Measurements from ENCODE around the gene ZDHHC8.

The ZDHHC8 gene, protein sequence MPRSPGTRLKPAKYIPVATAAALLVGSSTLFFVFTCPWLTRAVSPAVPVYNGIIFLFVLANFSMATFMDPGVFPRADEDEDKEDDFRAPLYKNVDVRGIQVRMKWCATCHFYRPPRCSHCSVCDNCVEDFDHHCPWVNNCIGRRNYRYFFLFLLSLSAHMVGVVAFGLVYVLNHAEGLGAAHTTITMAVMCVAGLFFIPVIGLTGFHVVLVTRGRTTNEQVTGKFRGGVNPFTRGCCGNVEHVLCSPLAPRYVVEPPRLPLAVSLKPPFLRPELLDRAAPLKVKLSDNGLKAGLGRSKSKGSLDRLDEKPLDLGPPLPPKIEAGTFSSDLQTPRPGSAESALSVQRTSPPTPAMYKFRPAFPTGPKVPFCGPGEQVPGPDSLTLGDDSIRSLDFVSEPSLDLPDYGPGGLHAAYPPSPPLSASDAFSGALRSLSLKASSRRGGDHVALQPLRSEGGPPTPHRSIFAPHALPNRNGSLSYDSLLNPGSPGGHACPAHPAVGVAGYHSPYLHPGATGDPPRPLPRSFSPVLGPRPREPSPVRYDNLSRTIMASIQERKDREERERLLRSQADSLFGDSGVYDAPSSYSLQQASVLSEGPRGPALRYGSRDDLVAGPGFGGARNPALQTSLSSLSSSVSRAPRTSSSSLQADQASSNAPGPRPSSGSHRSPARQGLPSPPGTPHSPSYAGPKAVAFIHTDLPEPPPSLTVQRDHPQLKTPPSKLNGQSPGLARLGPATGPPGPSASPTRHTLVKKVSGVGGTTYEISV

DNA sequence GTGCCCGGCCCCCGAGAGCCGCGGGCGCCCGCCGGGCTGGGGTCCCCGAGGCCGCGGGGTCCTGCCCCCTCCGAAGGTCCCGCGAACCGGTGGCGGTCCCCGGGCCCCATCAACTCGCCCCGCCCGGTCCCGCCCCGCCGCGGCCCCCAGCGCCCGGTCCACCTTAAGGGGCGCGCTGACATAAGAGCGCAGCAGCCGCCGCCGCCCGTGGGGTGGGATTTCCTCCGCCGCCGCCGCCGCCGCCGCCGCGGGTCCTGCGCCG lies at the start of gene ZDHHC8:
Gene ZDHHC8 (plus strand): TSS at position 208 of the 262 bp plus-strand sequence. CDS start 144 bp downstream, outside the sequence.
- peak; percentile 78 for DNase-seq (ENCODE audit: low spot score)

DNA sequence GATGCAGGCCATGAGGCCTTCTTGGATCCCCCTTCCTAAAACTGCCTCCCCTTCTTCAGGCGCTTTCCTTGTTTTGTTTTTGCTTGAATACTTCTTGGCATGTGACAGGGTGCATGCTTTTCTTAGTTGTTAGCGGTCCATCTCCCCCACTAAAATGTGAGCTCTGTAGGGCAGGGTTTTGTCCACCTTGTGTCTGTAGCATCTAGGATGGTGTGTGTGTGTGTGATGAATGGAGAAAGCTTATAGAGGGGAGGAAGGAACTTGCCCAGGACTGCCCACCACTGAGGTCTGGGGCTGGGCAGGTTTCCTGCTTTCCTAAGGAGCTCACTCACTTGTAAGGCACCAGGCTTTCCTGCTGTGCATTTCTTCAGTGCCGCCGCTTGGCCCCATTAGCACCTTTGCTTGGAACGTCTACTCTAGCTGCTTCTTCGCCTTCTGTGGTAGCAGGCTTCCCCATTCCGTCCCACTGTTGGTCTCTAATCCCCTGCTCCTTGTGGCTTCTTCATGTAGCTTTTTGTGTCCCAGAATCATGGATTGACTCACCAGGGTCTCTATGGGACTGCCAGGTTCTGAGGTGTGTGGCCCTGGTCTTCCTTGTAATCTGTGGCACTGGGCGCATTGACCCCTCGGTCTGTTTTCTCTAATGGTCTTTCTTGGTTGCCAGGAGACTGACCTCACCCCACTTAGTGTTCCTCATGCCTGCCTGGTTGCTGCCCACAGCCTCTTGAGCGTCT lies 48.3 kb upstream of the ZDHHC8 start:
- no peak for DNase-seq (ENCODE audit: low spot score)

DNA sequence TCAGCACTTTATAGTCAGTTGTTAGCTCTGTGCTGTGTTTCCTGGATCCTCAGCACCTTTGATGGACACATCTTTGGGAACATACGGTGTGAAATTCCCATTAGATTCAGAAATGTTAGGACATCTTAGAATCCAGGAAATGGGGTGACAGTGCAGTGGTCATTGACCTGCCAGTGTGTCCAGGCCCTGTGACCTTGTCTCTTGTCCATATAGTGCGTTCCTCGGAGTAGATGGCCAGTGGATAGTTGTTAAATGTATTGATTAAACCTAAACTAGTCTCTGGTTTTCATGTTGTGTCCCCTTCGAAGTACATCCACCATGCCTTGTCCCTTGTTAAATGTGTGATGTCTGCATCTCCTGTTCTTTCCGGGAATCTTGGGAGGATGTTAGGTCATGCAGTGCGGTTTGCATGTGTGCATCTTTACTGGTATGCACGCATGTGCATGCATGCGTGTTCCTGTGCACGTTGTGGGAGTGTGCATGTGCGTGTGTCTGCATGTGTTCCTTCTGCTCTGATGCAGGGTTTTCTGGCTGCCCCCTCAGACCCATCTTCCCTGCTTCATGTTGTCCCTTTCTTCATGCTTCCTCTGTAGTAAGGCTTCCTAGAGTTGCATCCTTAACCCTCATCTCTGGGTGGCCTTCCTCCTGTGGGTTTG lies 47.6 kb upstream of the ZDHHC8 start:
- DNase-seq (ENCODE audit: low spot score) = no peak

DNA sequence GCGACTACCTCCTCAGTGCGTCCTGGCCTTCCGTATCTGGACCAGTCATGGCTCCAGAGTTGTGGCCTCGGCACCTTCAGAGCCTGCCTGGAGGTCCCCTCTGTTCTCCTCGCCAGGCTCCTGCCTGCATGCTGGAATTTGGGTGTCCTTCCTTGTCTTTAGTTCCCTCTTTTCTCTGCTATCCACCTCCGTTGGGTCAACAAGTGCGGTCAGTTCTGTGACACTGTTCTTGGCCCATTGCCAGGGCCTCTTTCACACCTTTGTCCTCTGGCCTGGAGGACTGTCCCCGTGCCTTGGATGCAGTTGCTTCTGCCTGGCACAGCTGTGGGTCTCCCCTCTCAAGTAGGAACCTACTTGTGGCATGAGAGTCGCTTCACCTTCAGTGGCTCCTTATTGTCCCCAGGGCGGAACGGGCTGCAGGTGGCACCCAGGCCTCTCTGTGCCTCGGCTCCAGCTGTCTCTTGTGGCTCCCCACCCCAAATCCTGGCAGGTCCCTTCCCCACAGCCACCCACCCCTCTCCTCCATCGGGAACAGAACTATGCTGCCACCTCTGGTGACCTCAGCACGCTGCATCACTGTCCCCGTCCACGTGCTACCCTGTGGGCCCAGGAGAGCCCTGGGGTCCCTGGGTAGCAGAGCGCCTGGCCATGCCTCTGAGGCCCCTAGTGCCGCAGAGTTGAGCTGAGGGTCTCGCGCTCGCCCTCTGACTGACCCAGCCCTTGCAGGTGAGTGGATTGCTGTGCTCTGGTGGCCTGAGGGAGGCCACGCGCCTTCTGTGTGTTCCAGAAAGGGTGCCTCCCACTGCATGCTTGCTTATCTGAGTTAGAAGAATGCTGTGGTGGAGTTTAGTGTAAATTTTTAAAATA lies 46.8 kb upstream of the ZDHHC8 start:
- no peak for DNase-seq (ENCODE audit: low spot score)

DNA sequence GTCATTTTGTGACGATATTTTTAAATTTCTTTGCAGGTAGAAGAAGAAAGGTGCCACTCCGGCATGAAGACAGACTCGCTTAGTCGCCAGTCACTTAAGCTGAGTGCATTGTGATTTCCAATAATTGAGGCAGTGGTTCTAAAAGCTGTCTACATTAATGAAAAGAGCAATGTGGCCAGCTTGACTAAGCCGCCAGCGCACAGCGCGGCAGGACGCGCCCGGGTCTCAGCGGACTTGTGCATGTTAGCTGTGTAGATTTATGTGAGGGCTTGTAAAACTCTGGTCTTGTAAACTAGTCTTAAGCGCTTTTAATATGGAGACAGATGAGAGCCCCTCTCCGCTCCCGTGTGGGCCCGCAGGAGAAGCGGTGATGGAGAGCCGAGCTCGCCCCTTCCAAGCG lies 46.0 kb upstream of the ZDHHC8 start:
- no peak for DNase-seq (ENCODE audit: low spot score)

DNA sequence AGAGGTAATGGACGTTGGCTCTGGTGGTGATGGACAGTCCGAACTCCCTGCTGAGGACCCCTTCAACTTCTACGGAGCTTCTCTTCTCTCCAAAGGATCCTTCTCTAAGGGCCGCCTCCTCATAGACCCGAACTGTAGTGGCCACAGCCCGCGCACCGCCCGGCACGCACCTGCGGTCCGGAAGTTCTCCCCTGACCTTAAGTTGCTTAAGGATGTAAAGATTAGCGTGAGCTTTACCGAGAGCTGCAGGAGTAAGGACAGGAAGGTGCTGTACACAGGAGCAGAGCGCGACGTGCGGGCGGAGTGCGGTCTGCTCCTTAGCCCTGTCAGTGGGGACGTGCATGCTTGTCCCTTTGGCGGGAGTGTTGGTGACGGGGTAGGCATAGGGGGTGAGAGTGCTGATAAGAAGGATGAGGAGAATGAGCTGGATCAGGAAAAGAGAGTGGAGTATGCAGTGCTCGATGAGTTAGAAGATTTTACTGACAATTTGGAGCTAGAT lies 45.5 kb upstream of the ZDHHC8 start:
- no peak for DNase-seq (ENCODE audit: low spot score)

DNA sequence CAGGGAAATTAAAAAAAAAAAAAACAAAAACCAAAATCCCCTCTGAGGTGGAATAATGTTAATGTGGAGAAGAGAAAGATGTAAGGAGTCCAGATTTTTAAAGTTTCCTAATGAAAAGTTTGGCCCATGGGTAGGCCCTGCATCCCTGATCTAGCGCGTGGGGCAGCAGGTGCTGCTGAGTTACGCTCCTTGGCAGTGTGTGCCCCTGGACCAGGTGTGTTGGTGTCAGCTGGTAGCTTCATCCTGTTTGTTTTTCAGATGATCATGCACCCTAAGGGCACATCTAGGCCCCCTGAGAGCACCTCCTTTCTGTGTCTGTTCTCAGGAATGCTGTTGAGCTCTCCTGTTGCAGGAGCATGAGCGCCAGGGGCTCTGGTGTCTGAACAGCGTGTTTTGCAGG lies 44.8 kb upstream of the ZDHHC8 start:
- DNase-seq (ENCODE audit: low spot score) = no peak

DNA sequence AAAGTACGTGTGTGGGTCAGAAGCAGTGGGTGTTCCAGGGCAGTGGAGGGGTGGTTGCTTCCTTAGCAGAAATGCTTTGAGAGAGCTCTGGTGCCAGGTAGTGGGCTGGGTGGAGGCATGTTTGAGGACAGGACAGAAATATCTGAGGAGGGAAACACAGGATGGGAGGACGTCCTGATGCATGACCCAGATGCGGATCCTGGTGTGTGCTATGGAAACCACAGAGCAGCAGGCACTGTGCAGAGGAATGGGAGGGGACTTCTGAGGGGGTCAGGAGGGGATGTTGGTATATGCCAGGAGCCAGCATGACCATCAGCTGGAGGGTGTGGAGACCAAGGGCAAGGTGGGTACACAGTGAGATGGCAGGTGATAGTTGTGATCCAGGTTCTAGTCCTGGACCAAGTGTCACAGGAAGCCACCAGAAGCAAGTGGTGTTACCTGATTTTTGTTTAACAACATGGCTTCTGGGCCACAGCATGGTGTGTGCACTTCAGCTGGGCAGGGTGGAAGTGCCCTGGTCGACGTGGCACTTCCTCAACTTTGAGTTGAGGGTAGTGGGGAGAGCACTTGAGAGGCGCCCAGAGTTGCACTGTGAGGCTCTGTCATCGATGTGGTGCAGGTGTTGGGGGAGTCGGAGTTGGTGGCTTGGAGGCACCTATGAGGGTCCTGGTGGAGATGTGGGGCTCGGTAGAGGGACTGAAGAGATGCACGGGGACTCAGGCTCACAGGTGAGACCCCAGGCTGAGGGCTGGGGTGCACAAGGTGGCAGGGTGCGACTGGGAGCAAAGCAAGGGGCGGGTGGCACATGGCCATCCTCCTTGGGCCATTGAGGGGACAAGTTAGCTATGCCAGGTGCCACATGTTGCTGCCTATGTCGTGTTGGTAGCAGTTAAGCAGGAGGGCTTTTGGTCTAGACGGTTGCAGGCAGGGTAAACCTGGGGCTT lies 44.0 kb upstream of the ZDHHC8 start:
- DNase-seq (ENCODE audit: low spot score) = no peak

DNA sequence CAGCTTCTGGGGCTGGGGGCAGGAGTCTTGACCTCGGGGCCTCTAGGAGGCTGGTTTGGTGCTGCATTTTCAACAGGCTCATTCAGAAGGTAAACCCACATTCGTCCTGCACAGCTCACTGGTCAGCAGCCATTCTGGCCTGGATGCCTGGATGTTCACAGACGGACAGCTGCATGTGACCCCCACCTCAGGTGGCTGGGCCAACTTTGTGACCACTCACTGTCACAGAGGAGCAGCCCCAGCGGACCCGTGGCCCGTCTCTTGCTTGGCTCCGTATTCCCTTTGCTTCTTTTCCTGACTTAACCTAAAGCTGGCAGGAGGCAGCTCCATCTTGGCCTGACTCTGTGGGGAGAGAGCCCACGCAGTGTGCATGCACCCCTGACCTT lies 43.3 kb upstream of the ZDHHC8 start:
- no peak for DNase-seq (ENCODE audit: low spot score)

DNA sequence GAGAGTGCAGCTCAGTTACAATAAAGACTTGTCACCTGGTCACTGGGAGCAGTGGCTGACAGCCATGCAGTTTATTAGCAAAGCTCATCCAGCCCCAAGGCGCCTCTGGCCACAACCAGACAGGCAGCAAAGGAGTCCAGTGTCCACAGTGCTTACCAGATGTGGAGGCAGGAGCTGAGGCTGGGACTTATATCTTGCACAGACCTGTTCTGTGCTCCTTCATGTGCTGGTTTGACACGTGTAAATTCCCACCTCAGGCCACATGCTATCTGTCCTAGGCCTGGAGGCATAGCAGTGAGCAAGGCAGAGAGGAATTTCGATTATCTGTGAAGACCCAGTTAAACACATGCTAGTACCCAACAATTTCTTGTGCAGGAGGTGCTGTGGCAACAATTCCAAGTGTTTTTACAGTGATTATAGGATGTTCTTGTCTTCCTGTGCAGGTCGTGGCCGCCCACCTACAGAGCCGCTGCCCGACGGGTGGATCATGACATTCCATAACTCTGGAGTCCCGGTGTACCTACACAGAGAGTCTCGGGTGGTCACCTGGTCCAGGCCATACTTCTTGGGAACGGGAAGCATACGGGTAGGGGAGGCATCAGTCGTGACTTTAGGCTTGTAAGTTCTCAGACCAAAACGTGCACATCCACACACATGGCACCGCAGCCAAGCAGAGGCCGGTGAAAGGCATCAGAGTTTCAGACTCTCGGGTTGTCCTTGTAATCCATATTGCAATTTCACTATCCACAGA lies 42.2 kb upstream of the ZDHHC8 start:
- DNase-seq (ENCODE audit: low spot score) = no peak

DNA sequence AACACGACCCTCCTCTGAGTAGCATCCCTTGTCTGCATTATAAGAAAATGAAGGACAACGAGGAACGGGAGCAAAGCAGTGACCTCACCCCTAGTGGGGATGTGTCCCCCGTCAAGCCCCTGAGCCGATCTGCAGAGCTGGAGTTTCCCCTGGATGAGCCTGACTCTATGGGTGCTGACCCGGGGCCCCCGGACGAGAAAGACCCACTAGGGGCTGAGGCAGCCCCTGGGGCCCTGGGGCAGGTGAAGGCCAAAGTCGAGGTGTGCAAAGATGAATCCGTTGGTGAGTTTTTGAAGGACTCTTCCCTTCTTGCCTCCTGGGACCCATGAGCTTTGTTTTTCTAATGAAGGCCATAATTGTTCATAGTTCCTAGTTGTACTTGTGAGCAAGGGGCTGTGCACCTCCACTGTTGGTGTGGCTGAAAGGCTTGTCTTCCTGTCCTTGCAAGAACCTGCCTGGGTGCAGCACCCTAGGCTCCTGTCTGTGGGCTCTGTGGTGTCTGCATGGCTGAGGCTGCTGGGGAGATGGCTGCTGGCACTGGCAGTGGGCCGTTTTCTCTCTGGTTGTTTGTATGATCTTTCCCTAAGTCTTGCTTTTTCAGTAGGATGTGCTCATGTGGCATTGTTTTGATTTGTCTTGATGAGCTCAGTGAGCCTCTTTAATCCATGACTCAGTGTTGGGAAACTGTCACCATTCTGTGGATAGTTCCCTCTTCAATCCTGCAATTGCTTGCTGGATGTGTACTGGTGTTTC lies 41.5 kb upstream of the ZDHHC8 start:
- peak; percentile 77 for DNase-seq (ENCODE audit: low spot score)

DNA sequence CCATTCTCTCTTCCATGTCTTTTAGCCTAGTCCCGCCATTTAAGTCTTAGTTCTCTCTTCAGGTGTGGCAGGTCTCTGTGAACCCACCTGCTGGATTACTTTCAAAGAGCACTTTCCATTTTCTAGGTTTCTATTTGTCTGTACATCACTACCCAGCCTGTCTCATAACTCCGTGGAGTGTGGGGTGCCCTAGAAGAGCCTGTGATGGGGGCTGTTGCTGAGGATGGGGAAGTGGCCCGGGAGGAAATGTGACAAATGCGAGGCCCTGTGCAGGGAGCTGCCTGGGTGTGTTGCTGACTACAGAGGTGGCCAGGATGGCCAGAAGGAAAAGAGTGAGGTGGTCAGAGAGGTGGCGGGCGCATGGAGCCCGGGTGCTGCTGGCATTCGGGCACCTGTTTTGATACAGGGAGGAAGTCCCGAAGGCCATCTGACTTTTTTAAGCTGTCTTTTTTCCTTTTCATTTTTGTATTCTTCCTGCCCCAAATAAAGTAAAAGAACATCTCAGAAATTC lies 40.8 kb upstream of the ZDHHC8 start:
- DNase-seq (ENCODE audit: low spot score) = no peak

DNA sequence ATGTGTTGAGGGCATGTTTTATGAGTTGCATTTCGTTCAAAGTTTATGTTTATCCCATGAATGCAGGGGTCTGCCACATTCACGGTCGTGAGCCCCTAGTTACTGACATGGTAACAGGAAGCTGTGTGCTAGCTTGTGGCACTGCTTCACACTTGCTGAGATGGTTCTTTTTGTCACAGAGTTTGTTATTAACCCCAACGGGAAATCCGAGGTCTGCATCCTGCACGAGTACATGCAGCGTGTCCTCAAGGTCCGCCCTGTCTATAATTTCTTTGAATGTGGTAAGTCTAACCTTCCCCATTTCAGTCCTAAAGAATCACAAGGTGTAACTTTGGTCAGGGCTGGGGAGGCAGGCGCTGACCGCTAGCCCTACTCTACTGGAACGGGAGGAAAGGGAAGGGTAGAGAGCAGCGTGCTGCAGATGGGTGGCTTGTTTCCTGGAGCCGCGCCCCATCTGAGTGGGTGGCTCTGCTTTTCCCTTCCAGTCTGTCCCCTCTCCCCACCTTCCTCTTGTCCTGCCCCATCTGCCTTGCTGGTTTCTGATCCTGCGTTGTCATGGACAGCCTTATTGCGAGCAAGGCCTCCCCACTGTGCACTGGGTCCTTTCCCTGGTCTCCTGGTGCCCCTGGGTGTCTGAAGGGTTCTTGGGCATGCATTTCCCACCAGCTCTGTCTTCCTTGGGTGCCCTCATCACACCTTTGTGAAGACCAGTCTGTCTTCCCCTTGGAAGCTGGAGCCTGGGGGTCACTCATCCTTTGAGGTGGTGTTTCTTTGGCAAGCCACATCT lies 39.7 kb upstream of the ZDHHC8 start:
- no peak for DNase-seq (ENCODE audit: low spot score)

DNA sequence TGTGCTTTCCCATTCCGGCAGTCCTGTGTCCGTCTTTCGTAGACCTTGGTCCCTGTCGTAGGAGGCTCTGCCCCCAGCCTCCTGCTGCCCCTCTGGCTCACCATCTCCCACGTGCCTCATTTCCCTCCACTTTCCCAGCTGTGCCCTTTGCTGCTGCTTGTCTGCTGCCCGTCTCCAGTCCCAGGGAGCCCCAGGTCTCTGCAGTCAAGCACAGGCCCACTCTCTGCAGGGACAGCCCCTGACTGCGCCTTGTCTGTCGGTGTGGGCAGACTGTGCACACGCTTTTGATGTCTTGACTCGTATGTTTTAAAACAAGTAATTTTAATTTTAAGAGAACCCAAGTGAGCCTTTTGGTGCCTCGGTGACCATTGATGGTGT lies 39.1 kb upstream of the ZDHHC8 start:
- DNase-seq (ENCODE audit: low spot score) = no peak

DNA sequence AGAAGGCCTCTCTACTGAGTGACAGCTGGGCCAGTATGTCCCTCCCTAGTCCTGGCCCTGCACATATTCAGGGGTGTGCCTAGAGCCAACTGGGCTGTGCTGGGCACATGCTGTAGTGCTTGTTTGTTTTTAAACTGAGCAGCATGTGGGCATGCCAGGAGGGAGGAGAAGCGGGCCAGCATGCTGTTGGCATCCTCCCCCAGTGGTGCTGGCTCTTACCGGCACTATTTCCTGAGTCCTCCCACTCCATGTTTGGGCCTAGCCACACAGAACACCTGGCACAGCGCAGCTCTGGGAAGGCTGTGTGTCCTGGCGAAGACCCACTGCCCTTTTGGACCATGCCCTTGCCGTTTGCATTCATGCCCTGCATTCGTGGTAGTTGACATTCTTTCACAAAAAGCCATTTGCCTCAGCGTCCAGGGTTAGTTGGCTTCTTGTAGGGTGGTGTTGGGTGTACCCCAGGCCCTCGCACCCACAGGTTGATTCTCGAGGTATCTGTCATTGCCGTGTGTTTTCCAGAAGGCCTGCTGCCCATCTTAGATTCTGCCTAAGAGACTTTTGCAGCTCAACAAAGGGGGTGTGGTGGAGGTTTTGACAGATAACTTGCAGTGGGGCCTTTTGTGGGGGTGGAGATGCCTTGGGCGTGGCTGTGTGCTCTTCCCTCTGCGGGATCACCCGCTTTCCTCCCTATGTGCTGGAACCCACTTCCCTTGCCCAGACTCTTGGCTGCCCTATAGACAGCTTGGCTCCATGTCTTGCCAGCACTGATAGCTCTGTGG lies 38.0 kb upstream of the ZDHHC8 start:
- DNase-seq (ENCODE audit: low spot score) = no peak

DNA sequence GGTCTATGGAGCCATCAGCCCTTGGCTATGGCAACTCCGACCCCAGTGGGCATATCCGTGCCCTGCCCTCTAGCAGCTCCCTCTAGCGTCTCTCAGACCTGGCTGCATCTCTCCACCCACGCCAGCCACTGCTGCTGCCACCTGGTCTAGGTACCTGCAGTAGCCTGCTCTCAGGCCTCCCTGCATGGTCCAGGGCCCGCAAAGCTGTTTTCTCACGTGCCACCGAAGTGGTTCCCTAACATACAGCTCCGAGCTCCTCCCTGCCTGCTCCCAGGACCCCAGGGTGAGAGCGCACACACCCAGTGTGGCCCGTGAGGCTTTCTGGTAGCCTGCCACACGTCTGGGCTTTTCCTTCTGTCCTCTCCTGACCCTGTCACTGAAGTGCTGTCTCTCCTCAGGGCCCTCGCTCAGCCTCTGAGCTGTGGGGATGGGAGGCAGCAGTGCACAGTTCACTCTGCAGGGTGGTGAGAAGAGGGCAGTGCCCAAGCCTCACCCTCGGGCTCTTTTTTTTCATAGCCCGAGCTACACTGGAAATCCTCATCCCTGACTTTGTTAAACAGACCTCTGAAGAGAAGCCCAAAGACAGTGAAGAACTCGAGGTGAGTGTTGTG lies 37.3 kb upstream of the ZDHHC8 start:
- DNase-seq (ENCODE audit: low spot score) = no peak

All from AG20443 (cell line).